HG02610 (cell line): ENCODE results near the gene LMCD1.

Experiments used
- ATAC-seq: cut with Tn5 transposase; IDR thresholded peaks from one replicate; pipeline ENCODE4 v1.9.1; 2021; ENCODE audit warnings: mild to moderate bottlenecking, moderate library complexity; ENCODE audit not compliant: unreplicated experiment

LMCD1 gene

DNA sequence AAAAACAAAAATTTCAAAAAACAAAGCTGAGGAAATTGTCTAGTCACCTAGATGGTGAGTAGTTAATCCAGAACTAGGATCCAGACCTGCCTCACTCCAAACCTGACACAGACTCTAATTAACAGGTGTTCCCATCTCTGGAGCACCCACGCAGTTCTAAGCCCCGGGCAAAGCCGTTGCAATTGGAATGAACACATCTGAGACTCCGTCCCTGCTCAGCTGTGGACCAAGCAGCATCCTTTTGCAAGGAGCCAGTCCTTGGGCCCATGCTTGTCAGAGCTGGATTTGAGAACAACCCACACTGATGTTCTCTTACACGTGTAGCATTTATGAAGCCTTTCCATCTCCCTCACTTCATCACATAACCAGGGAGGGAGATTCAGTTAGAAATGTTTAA is 54.8 kb downstream of the LMCD1 start:
- no peak for ATAC-seq

DNA sequence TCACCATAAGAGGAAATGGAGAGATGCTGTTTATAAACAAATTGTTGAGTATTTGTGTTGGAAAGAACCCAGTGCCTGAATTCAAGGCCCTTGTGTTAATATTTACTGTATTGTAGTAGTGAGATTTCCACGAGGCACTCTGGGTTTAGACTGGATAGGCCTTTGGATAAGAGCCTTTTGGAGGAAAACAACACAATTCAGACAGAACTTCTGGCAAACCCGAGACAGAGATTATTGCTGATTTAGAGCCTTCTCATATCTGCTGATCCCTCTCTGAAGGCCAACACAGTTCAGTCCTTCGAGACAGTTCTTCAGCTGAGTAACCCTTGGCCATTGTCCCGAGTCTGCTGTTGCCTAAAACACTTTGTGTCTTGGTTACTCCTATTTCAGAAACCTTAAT is 55.7 kb downstream of the LMCD1 start:
- ATAC-seq = no peak

DNA sequence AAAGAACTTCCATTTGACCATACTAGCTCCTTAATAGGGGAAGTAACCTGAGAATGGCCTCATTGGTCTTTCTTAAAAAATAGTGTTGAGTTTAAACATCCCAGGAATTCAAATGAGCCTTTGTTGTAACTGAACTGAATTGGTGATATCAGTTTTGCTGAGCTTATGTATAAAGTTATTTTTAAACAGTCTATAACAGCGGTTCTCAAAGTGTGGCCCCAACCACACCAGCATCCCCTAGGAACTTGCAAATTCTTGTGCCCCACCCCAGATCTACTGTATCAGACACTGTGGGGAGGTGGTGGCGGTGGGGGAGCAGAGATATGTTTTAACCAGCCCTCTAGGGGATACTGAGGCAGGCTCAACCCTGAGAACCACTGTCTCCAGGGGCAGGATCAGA is 57.0 kb downstream of the LMCD1 start:
- ATAC-seq = no peak

DNA sequence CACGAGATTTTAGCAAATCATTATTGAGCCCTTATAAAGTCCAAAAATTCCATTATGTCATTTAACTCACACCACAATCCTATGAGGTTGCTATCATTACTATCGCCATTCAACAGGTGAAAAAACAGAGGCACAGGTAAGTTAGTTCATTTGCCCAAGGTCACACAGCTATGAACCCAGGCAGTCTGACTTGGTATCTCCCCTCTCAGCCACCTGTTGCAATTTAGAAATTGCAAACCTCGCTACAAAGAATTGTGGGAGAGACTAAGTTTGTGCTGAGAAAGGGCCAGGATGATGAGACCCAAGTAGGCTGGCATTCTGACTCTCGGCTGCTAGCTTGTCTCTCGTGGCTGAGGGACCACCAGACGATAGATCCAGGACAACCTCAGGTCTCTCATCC is 57.7 kb downstream of the LMCD1 start:
- ATAC-seq = no peak

DNA sequence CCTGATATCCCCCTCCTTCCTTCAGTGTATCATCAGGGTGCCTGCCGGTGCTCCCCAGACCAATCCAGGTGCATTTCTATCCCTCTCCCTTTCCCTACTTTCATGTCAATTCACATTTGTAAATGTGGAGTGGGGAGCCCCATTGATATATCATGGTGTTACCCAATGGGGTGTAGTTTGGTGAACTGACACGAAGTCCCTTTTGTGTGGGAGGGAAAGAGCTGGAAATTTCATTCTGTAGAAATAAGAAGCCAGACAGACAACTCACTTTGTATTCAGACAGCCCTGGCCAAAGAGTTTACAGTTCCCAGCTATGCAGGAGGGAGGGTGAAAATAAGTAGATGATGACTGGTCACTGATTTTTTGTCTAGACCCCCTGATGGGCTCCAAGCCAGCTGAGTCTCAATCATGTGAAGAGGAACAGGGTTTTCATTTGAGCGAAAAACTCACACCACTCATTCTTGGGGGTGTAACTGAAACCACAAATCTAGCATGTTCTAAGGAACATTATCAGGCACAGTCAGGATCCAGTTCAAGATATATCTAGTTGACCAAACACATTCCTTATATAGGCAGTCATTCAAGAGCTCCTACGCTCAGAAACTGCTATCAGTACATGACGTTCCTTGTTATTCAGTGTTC is 58.9 kb downstream of the LMCD1 start:
- no peak for ATAC-seq

DNA sequence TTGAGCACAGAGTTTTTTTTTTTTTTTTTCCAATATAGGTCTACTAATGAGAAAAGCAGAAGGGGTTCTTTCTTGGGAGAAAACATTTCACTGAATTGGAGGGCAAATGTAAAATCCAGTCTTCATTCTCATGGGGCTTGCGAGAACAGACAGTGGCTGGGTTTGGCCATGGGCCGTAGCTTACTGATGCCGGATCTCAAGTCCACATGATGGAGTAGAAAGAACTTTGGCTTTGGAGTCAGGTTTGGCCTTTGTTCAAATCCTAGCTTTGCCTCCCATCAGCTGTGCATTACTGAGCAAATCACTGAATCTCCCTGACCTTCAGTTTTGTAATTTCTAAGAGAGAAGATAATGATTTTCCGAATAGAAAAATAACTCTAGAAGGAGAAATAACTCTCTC is 59.7 kb downstream of the LMCD1 start:
- no peak for ATAC-seq

DNA sequence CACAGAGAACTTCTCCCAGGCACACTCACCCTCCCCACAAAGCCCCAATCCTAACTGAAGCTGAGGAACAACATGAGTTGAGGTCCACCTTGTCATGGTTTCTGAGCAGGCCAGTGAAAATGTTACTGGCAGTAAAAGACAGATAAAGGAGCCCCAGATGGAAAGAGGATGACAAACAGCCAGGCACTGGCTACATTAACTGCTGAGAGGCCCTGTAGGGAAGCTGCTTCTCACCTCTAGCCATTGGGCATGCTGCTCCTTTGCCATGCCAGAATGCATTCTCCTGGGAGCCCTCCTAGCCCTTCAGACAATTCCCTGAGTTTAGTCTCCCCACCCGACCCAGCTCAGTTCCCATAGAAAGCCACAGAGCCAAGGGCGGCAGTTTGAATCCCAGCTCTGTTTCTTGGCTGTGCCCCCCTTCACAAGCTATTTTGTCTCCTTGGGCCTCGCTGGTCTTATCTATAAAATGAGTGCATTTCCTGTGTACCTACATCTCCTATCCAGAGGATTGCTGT is 60.5 kb downstream of the LMCD1 start:
- ATAC-seq = no peak

DNA sequence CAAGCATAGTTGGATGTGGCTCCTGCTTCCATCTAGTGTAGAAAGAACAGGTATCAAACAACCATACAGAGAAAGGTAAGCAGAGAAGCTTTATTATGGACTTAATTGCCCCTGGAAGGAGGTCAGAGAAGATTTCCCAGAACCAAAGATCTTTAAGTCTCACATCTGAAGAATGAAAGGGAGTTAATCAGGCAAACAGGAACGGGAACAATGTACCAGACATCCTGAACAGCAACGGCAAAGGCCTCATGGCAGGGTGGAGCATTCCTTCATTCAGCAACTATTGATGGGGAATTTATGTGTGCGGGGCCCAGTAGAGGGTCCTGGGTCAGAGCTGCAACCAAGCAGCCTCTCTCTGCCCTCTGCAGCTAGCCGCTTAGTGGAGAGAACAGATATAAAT is 61.5 kb downstream of the LMCD1 start:
- ATAC-seq = no peak

DNA sequence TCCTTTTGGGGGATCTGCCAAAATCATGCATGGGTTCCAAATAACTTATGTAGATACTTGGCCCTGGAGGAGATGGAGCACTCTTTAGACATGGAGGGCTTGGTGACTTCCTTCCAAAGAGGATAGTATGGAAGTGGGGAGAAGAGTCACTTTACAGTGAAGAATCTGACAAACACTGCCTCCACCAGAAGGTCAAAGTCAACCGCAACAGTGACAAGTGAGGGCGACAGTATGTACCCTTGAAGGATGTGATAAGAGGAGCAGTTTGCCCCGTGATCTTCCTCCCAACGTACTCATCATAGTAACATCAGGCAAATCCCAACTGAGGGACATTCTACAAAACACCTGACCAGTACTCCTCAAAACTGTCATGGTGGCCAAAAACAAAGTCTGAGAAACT is 62.0 kb downstream of the LMCD1 start:
- no peak for ATAC-seq

DNA sequence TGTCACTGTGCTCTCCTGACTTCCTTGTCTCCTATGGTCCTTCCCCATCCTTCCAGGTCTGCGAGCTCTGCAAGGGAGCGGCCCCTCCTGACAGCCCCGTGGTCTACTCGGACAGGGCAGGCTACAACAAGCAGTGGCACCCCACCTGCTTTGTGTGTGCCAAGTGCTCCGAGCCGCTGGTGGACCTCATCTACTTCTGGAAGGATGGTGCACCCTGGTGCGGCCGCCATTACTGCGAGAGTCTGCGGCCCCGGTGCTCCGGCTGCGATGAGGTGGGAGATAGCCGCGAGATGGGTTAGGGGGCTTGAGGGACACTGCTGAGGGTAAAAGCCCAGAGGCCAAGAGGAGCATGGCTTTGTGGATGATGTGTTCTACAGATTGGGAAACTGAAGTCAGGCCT is 63.8 kb downstream of the LMCD1 start:
- no peak for ATAC-seq

DNA sequence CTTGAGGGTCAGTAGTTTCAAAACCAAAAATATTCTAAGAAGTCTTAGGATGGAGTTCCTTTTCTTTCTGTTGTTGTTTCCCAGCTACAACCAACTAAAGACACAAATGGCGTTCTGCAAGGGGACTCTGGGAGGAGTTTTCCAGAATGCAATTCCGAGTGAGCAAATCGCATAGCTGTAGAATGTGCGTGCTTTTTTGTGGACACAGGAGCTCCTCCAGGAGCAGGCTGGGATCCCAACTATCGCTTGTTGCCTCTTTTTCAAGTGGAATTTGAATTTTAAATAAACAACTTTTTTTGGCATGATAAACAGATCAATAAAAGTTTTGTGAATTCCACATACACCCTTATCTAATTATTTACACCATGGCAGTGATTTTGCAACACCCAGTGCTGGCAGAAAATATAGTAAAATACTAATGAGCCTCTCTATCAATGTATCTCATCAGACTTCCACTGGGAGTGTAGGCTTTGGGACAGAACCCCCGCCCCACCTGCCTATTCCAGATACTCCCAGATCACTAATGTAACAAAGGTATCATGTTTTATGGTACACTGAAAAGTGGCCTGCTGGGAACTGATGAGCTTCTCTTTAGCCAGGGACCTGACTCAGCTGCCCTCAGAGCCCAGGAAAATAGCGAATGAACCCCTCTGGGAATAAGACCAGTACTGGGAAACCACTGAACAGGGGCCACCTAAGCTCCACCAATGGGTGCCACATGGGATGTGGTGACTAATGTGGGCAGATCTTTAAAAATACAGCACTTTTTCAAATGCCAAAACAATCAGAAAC is 66.4 kb downstream of the LMCD1 start:
- ATAC-seq = no peak

DNA sequence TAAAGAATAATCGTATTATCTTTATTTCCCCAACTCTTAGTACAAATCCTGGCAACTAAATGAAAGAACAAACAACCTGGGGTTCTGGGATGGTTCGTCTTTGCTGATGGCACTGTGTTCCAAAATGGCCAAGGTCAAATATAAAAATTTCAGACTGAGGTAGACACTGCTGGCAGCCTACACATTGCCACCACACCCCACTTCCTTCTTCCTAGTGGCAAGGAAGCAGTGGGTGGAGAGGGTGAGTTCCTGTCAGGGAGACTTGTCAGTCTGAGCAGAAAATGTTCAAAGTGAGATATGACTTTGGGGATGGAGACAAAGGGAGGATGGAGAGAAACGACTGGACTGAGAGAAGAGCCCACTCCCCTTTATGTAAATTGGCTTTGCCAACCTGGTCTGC is 69.6 kb downstream of the LMCD1 start:
- no peak for ATAC-seq

DNA sequence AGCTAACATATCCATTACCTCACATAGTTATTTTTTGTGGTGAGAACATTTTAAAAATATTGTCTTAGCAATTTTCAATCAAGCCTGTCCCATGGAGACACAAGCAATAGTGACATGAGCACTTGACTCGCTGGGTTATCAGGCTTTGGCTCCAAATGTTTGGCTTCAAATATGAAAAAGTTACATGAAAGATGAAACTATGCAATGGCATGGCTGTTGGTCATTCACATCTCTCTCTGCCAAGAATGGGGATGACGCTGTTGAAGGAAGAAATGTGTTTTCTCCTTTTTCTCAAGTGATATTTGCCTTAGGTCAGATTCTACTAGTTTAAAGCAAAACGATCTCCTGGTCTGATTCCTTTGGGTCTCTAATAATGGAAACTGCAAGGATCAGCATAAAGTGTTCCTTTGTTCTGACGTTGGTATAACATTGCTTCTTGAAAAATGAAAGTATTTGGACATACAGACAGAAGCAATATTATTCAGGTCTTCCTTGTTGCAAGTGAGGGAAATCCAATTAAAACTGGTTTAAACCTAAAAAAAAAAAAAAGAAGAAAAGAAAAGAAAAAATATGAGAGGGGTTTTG is 71.8 kb downstream of the LMCD1 start:
- ATAC-seq = no peak

DNA sequence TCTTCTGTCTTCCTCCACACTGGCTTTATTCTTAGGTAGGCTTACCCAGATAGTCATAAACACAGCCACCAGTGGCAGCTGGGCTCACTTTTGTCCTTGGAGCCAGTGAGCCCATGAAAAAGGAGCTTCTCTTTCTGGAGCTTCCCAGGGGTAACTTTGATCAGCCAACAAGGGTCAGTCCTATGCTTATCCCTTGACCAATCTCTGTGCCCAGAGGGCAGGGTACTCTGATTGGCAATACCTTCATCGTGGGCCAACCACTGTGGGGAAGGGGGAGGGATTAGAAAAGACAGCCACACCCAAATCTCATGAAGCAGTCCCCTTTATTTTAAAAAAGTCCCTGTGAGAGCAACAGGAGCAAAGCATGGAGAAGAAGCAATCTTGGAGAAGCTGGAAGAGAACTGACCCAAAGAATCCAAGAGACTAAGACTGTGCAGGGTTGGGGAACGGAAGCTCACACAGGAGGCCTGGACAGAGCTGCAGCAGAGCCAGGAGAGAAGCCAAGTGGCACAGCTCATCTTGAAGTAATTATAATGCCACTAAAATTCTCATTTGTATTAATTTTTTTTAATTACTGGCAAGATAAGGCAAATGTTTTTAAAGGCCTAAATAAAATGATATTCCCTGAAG is 72.5 kb downstream of the LMCD1 start:
- ATAC-seq = no peak

DNA sequence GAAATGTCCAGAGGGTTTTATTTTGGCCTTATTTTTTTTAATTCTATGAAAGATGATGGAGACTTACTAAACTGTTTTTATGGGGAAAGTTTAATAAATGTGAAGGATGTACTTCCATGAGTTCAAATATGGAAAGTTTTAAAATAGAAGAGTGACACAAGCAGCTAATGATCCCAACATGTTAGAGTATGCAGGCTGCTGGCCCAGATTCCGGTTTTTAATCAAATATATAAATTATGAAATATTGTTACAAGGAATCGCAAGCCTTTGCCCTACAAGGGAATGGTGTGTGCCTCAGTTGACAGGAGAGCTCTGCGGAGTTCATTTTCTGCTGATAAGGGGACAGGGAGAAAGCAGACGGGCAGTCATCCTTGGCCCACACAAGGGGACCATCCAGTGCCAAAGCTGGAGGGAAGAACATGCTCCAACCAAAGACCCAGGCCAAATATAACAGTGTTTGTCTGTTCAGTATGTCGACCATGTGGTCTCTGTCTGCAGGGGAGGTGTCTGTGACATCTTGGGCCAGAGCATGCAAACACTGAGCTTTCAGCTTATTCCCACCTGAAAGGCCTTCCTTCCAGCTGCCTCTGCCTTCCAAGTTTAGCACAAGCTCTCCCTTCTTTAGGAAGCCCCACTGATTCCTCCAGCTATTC is 73.2 kb downstream of the LMCD1 start:
- ATAC-seq = no peak

DNA sequence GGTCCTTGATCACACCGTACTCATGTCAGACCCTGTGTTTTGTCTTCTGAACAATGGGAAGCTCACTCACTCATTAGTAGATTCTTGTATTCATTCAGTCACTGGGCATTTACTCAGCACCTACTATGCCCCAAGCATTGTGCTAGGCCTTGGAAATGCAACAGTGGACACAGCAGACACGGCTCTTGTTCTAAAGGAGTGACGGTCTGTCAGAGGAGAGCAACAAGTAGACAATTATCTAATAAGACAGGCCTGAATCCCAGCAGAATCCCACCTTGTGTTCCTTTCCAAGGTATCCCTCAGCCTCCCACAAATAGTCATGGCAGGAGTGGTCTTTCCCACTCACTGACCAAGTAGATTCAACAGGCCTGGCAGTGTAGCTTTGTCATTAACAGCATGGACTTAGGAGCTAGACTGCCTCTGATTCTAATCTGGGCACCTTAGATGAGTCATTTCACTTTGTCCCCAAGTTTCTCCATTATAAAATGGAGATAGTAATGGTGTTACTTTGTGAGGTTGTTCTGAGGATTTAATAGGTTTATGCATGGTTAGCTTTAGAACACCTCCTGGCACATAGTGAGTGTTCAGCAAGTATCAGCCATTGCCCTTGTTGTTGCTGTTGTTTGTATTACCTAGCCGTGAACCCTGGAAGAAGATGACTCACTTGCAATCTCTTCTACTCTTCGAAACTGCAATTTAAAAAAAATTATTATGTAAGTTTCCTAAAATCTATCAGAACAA is 73.9 kb downstream of the LMCD1 start:
- no peak for ATAC-seq

DNA sequence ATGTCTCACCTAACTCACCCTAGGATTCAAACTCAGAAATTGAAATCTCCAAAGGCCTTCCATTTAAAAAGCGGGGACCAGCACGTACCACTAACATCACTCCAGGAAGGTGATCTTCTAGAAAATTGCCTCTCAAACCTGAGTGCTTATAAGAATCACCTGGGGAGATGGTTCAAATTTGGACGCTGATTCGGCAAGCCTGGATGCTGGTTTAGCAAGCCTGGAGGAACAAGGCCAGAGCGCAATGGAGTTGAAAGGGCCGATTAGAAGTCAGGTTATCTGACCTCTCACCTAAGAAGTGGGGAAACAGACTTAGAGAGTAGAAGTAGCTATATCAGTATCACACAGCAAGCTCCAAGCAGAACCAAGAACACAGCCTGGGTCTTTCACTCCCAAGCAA is 74.8 kb downstream of the LMCD1 start:
- ATAC-seq = no peak

DNA sequence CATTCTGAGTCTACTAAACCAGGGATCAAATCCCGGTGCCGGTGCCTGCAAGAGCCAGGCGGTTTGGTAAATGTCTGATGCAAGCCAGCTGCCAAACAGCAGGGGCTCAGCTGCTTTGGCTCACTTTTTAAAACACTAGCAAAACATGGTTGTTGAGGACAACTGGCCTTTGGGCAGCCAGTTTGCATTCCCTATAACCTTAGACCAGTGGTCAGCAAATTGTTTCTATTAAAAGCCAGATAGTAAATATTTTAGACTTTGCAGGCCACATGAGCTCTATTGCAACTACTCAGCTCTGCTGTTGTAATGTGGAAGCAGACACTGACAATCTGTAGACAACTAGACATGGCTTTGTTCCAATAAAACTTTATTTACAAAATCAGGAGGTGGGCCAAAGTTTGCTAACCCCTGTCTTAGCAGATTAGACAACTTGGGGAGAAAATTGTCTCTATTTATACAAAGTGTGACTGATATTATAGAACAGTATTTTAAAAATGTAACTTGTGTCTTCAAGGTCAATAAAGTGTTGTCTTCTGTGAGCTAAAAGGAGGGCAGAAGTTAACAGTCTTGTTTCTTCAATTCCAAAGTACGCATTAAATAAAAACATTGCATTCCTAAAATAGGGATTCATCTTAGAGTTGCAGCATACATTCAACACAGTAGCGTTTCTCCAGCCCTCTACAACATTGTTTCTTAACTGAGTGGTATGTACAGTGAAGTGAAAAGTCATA is 75.4 kb downstream of the LMCD1 start:
- ATAC-seq = no peak

DNA sequence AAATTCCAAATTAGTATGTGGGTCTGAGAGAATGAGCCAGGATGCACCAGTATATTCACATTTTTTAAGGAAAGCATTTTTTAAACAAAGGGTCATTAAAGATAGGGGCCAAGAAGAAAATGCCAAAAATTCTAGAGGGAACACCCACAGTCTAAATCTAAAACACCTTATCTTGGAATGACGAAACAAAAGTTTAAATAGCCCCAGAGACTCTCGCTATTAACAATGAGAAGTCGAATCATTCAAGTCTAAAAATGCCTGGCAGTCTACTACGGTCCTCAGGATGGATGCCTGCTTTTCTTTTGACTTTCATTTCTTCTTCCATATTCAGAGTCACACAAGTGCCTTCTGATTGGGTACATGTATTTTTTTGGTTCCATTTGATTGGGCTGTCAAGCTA is 76.7 kb downstream of the LMCD1 start:
- ATAC-seq = peak; percentile 42

DNA sequence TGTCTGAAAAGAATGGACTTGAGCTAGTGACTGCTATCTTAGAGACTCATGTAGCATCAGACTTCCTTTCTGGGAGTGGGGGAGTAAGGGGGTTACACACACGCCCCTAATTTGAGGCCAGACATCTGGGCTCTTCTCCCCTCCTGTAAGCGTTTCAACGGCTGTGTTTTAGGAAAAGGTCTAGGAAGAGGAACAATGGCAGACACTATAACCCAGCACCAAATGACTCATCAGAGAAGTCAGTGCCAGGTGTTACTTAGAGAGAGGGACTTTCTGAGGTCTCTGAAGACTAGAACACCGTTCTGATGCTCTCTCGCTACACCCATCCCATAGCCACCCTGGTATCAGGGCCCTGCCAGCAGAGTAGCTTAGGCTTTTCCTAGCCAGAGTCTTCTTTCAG is 77.5 kb downstream of the LMCD1 start:
- peak; percentile 96 for ATAC-seq
